ENCODE data around the gene CLEC4G. TPM values are rescaled to one million over a fixed set of nuclear protein-coding genes. Genes with fewer than 3 reads are reported as not detected.

Gene CLEC4G
- total RNA-seq, 1 donor from 2014 or later: not detected

- no peak for DNase-seq (ENCODE audit: extremely low spot score, unreplicated experiment)
- Mint-ChIP-seq H3K36me3 (ENCODE audit: unreplicated experiment) (no peaks in the 10 kb centered on the region), H3K4me1 (ENCODE audit: unreplicated experiment) (no peaks in the 10 kb centered on the region), H3K9me3 (ENCODE audit: unreplicated experiment) (no peaks in the 10 kb centered on the region), H3K27me3 (ENCODE audit: unreplicated experiment) (peaks cover 35% of the 10 kb centered on the region), H3K4me3 (ENCODE audit: unreplicated experiment) (no peak overlapping the region), H3K27ac (ENCODE audit: unreplicated experiment) (no peak overlapping the region)
- TF ChIP-seq, protein P1, sequence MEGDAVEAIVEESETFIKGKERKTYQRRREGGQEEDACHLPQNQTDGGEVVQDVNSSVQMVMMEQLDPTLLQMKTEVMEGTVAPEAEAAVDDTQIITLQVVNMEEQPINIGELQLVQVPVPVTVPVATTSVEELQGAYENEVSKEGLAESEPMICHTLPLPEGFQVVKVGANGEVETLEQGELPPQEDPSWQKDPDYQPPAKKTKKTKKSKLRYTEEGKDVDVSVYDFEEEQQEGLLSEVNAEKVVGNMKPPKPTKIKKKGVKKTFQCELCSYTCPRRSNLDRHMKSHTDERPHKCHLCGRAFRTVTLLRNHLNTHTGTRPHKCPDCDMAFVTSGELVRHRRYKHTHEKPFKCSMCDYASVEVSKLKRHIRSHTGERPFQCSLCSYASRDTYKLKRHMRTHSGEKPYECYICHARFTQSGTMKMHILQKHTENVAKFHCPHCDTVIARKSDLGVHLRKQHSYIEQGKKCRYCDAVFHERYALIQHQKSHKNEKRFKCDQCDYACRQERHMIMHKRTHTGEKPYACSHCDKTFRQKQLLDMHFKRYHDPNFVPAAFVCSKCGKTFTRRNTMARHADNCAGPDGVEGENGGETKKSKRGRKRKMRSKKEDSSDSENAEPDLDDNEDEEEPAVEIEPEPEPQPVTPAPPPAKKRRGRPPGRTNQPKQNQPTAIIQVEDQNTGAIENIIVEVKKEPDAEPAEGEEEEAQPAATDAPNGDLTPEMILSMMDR (IDR thresholded peaks at IDR 0.05): no peak
These were observed 6.1 kb downstream of the CLEC4G start for GRCh38 chr19:7725791-7726190.

DNA sequence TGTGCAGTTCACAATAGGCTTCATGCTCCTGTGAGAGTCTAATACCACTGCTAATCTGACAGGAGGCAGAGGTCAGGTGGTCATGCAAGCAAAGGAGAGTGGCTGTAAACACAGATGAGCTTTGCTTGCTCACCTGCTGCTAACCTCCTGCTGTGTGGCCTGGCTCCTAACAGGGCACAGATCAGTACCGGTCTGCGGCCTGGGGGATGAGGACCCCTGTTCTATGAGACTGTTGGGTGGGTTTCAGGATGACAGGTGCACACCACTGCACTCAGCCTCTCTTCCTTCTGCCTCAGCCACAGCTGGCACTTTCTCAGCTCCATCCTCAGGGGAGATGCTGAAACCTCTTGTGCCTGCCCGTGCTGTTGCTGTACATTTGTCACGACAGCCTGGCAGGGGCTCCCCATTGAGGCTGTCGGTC is 9.7 kb downstream of the CLEC4G start:
- TF ChIP-seq, protein P1 (IDR thresholded peaks at IDR 0.05): no peak
- no peaks in the 10 kb centered on the region for H3K4me1 Mint-ChIP-seq (ENCODE audit: unreplicated experiment)
- DNase-seq (ENCODE audit: extremely low spot score, unreplicated experiment): no peak
- no peaks in the 10 kb centered on the region for H3K36me3 Mint-ChIP-seq (ENCODE audit: unreplicated experiment)
- no peak overlapping the region for H3K27ac Mint-ChIP-seq (ENCODE audit: unreplicated experiment)
- H3K9me3 Mint-ChIP-seq (ENCODE audit: unreplicated experiment): no peaks in the 10 kb centered on the region
- no peak overlapping the region for H3K4me3 Mint-ChIP-seq (ENCODE audit: unreplicated experiment)
- H3K27me3 Mint-ChIP-seq (ENCODE audit: unreplicated experiment): peaks cover 9% of the 10 kb centered on the region

GRCh38 chr19:7720351-7720750 is 11.6 kb downstream of the CLEC4G start:
- H3K27ac Mint-ChIP-seq (ENCODE audit: unreplicated experiment): no peak overlapping the region
- H3K4me1 Mint-ChIP-seq (ENCODE audit: unreplicated experiment): no peaks in the 10 kb centered on the region
- DNase-seq (ENCODE audit: extremely low spot score, unreplicated experiment): no peak
- peaks cover 5% of the 10 kb centered on the region for H3K9me3 Mint-ChIP-seq (ENCODE audit: unreplicated experiment)
- no peaks in the 10 kb centered on the region for H3K36me3 Mint-ChIP-seq (ENCODE audit: unreplicated experiment)
- H3K4me3 Mint-ChIP-seq (ENCODE audit: unreplicated experiment): no peak overlapping the region
- peaks cover 9% of the 10 kb centered on the region for H3K27me3 Mint-ChIP-seq (ENCODE audit: unreplicated experiment)
- TF ChIP-seq, protein P1 (IDR thresholded peaks at IDR 0.05): no peak

- H3K4me3 Mint-ChIP-seq (ENCODE audit: unreplicated experiment): no peak overlapping the region
- peaks cover 4% of the 10 kb centered on the region for H3K27me3 Mint-ChIP-seq (ENCODE audit: unreplicated experiment)
- H3K27ac Mint-ChIP-seq (ENCODE audit: unreplicated experiment): no peak overlapping the region
- H3K36me3 Mint-ChIP-seq (ENCODE audit: unreplicated experiment): no peaks in the 10 kb centered on the region
- no peaks in the 10 kb centered on the region for H3K4me1 Mint-ChIP-seq (ENCODE audit: unreplicated experiment)
- DNase-seq (ENCODE audit: extremely low spot score, unreplicated experiment): no peak
- TF ChIP-seq, protein P1 (IDR thresholded peaks at IDR 0.05): no peak
- peaks cover 5% of the 10 kb centered on the region for H3K9me3 Mint-ChIP-seq (ENCODE audit: unreplicated experiment)
These were observed 13.2 kb downstream of the CLEC4G start for GRCh38 chr19:7718668-7719067.

DNA sequence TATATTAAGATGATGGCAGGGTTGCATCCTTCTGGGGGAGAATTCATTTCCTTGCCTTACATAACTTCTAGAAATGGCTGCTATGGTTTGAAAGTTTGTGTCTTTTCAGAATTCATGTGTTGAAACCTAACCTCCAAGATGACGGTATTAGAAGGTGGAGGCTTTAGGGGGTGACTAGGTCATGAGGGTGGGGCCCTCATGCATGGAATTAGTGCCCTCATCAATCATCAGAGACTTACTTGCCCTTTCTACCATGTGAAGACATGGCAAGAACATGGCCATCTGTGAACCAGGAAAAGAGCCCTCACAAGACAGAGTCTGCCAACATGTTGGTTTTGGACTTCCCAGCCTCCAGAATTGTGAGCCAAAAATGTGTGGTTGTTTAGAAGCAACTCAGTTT is 15.1 kb downstream of the CLEC4G start:
- TF ChIP-seq, protein P1 (IDR thresholded peaks at IDR 0.05): no peak
- H3K9me3 Mint-ChIP-seq (ENCODE audit: unreplicated experiment): peaks cover 5% of the 10 kb centered on the region

More for the DNA sequence above, 15.1 kb downstream of the CLEC4G start:
- no peaks in the 10 kb centered on the region for H3K36me3 Mint-ChIP-seq (ENCODE audit: unreplicated experiment)
- no peaks in the 10 kb centered on the region for H3K27me3 Mint-ChIP-seq (ENCODE audit: unreplicated experiment)
- DNase-seq (ENCODE audit: extremely low spot score, unreplicated experiment): no peak
- no peak overlapping the region for H3K27ac Mint-ChIP-seq (ENCODE audit: unreplicated experiment)
- no peaks in the 10 kb centered on the region for H3K4me1 Mint-ChIP-seq (ENCODE audit: unreplicated experiment)
- H3K4me3 Mint-ChIP-seq (ENCODE audit: unreplicated experiment): no peak overlapping the region

Data from osteocyte (in vitro differentiated cells).